GM03348 (cell line): ENCODE results near the gene TRIM31.

ENCODE experiments used
- DNase-seq: peaks from one replicate; pipeline ENCODE4 v3.0.0; 2012; ENCODE audit warnings: low spot score

Gene TRIM31, protein sequence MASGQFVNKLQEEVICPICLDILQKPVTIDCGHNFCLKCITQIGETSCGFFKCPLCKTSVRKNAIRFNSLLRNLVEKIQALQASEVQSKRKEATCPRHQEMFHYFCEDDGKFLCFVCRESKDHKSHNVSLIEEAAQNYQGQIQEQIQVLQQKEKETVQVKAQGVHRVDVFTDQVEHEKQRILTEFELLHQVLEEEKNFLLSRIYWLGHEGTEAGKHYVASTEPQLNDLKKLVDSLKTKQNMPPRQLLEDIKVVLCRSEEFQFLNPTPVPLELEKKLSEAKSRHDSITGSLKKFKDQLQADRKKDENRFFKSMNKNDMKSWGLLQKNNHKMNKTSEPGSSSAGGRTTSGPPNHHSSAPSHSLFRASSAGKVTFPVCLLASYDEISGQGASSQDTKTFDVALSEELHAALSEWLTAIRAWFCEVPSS

GRCh38 chr6:30113003-30113759 is at the start of gene TRIM31:
TSS of gene TRIM31 (minus strand) at chr6:30113090. CDS start at chr6:30112805, 285 bp downstream.
- DNase-seq = no peak

DNA sequence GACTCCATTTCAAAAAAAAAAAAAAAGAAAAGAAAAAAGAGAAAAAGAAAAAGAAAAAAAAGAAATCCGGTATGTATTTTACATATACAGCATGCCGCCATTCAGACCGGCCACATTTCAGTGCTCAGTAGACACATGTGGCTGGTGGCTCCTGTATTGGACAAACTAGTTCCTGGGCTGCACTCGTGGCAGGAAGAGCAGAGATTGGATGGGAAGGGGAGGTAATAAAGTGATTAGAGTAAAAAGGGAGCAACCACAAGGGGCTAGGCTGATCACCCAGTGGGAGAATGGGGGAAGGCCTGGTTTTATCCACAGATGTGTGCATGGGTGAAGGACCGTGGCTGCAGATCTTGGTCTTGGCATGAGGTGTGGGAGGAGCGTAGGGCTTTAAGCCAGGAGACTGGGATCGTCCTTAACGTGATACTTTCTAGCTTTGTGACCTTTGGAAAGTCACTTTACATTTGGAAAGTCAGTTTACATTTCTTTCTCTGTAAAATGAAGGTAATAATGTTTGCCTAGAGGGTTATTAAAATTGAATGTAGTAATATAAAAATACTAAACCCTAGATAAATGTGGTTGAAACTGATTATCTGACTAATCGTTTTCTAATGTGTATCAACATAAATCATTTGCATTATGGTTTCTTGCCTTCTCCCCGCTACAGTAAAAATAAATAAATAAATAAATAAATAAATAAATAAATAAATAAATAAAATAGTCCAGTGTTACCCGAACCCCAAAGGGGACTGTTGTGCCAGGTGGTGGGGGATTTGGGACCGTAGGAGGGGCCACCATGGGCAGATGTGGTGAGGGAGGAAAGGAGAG is 49.6 kb upstream of the TRIM31 start:
- no peak for DNase-seq

- DNase-seq = no peak
Observed at GRCh38 chr6:30160785-30161531, 48.1 kb upstream of the TRIM31 start, which contains the start of gene TRIM10. TSS of gene TRIM10 (minus strand) at chr6:30161211. CDS start at chr6:30160858, 353 bp downstream.

GRCh38 chr6:30160008-30160784 is 47.3 kb upstream of the TRIM31 start:
- DNase-seq = no peak

GRCh38 chr6:30158475-30159040 is 45.7 kb upstream of the TRIM31 start:
- no peak for DNase-seq

GRCh38 chr6:30157999-30158398 is 45.1 kb upstream of the TRIM31 start:
- no peak for DNase-seq

DNA sequence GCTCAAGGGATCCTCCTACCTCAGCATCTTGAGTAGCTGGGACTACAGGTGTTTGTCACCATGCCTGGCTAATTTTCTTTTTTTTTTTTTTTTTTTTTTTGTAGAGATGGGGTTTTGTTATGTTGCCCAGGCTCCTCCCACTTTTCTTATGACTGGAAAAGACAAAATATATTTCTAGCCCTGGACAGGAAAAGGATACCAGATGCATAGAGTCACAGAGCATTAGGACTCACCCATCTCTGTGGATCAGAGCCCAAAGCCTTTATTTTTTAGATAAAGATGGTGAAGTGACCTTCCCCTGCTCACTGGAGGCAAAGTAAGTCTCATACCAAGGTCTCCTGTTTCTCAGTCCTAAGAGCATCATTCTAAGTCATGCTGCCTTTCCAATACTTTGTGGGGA is 44.7 kb upstream of the TRIM31 start:
- peak; percentile 37 for DNase-seq

DNA sequence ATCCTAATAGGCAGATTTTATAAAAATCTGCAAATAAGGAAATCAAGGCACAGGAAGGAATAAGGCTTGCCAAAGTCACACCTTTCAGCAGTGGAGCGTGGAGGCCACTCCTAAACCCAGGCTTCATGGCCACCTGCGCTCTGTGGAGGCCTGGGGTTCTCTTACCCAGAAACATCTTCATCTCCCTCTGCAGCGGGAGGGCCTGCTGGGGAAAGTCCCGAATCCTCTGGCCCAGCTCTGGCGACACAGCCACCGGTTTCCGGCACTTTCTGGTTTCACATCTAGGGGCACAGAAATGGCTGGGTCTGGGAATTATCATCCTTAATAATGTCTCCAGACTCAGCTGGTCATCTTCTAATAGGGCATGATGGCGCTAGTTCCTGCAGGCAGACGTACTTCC is 43.9 kb upstream of the TRIM31 start:
- no peak for DNase-seq

DNA sequence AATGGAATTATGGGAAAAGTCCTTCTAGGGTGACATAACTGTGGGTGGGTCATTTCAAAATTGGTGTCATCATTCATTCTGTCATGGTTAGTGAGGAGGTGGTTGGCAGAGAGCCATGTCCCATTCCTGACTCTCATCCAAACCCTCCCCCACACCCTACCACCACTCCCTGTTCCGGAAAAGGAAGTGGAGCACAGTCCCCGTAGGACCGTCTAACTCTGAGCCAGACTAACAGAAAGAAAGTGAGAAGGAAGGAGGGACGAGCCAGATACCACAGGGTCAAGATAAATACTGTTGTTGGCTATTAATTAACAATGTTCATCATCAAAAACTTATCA is 43.3 kb upstream of the TRIM31 start:
- DNase-seq = peak; percentile 48

DNA sequence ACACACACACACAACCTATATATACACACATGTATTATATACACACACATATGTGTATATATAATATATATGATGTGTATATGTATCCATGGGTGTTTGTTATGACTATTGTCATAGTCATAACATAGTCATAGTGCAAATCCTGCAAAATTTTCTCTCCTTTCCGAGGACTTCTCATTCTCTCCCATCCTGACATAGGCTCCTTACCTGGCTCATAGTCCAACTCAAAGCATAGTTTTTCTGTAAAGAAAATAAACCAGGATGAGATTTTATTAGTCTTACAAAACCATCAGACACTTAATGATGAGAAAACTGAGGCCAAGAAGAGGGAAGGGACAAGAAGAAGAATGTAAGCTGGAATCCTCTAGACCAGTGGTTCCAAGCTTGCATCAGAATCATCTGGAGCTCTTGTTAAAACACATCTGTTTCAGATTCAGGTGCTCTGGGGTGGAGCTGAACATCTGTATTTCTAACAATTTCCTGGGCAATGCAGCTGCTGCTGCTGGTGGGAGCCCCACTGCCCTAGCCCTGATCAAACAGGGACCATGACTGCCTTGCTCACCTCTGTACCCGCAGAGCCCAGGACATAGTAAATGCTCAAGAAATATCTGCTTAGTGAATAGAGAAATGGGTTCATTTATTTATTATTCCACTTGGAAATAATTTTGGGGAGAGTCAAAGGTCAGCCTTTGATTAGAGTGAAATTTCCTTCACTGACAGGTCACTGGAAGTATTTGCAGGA is 42.8 kb upstream of the TRIM31 start:
- DNase-seq = no peak

- peak; percentile 88 for DNase-seq
Observed at GRCh38 chr6:30154709-30155519, 42.0 kb upstream of the TRIM31 start.

DNA sequence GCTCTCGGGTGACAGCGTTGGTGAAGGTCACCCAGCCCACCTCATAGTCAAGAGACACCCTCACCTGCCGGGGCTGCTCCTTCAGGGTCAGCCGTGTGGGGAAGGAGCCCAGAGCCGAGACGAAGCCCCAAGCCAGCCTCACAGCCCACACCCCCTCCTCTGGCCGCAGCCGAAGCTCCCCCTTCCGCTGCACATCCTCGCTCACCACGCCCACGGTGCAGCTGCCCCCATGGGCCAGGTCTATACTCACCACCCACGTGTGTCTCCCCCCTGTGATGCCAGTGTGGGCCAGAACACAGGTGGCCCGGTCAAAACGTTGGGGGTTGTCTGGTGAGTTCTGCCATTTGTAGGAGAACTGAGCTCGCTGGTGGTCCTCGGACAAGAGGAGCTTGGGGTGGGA is 41.2 kb upstream of the TRIM31 start:
- DNase-seq = no peak

DNA sequence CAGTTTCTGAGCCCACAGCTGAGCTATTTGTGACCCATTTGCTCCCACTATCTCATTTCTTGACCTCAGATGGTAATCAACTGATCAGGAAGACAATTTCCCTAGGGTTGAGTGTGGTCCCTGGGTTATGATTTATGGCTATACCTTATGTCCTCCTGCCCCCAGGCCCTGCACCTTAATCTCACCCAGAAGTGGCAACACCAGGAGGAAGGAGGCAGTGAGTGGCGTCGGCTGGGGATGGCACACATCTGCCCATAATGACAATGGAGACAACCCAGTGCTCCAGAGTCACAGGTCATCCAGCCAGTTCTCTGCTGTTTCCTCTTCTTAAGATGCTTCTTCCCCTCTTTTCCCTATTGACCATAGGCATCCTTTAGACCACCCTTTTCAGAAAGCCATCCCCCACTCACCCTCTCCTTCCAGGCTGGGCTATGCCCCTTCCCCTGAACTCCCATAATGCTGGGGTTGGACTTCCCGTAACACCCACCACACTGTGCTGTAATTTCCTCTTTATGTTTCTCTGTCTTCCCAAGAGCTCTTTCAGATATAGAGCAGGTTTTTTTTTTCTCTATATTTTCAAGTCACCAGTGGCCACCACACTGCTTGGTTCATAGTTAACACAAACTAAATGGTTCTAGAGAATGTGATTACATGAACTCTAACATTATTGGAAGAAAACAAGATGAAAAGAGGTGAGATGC is 40.2 kb upstream of the TRIM31 start:
- no peak for DNase-seq

GRCh38 chr6:30152016-30152673 is 39.3 kb upstream of the TRIM31 start:
- no peak for DNase-seq

GRCh38 chr6:30151580-30151979 is 38.7 kb upstream of the TRIM31 start:
- DNase-seq = no peak

DNA sequence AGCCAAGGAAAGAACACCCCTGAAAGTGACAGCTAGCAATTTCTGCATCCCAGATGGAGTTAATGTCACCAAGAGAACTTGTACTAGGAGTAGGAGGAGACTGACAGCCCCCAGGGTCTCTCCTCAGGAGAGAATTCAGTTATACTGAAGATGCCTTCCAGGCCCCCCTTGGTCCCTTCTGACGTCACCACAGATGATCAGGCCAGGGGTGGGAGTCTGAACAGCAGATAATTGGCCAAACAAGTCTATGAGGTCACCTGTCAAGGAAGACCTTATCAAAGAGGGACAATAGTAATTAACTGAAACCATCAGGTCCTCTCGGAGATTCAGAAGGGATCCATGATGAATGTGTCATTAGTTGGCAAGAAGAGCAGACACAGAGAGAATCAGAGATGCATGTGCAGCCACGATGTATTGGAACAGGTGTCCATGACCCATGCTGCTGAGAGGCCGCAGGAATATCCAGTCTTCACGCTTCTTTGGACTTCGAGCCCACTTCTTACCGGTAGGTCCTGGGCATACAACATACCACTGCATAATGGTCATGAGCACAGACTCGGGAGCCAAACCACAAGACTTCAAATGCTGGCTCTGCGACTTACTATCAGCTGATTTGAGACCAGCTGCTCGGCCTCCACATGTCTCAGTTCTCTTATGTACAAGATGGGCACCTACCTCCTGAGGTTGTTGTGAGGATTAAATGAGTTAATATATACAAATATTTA is 37.9 kb upstream of the TRIM31 start:
- no peak for DNase-seq
